IPS-20b (cell line): ENCODE results near the gene FBXO36.

Source experiments
- H3K27ac ChIP-seq: one replicate; pipeline ENCODE4 v1.5.1; 2013; ENCODE audit warnings: low read length
- H3K27me3 ChIP-seq: 2 replicates; pipeline ENCODE4 v1.6.1; 2013; ENCODE audit warnings: mild to moderate bottlenecking, low read length, inconsistent platforms; ENCODE audit not compliant: insufficient read depth
- H3K36me3 ChIP-seq: 2 replicates; pipeline ENCODE4 v1.6.1; 2013; ENCODE audit warnings: low read depth, mild to moderate bottlenecking, inconsistent platforms, low read length, moderate library complexity; ENCODE audit not compliant: insufficient read depth
- H3K4me1 ChIP-seq: 2 replicates; pipeline ENCODE4 v1.6.1; 2013; ENCODE audit warnings: mild to moderate bottlenecking, control low read depth, inconsistent platforms, low read length, moderate library complexity; ENCODE audit not compliant: insufficient read depth
- H3K4me3 ChIP-seq: 2 replicates; pipeline ENCODE4 v1.5.1; 2013; ENCODE audit warnings: mild to moderate bottlenecking, low read length, inconsistent platforms
- H3K9ac ChIP-seq: 2 replicates; pipeline ENCODE4 v1.6.1; 2013; ENCODE audit warnings: low read depth, mild to moderate bottlenecking, inconsistent platforms, low read length, moderate library complexity
- H3K9me3 ChIP-seq: 2 replicates; pipeline ENCODE4 v1.6.1; 2013; ENCODE audit warnings: mild to moderate bottlenecking, low read depth, low read length, inconsistent platforms; ENCODE audit not compliant: insufficient read depth

The FBXO36 gene

GRCh38 chr2:229922449-229923386, at the start of gene FBXO36:
Gene FBXO36, plus strand, starts transcription at chr2:229922503. Its CDS starts 11 bp downstream, at chr2:229922514.
- Histone ChIP-seq H3K27me3 (no peaks in the 10 kb centered on the region), H3K36me3 (peaks cover 10% of the 10 kb centered on the region), H3K9ac (peak within 1 kb of the TSS; percentile 86), H3K9me3 (no peaks in the 10 kb centered on the region), H3K27ac (peak within 1 kb of the TSS; percentile 97), H3K4me1 (peaks cover 3% of the 10 kb centered on the region; the same call in 1 of the 2 replicates), H3K4me3 (peak within 1 kb of the TSS; percentile 90)

DNA sequence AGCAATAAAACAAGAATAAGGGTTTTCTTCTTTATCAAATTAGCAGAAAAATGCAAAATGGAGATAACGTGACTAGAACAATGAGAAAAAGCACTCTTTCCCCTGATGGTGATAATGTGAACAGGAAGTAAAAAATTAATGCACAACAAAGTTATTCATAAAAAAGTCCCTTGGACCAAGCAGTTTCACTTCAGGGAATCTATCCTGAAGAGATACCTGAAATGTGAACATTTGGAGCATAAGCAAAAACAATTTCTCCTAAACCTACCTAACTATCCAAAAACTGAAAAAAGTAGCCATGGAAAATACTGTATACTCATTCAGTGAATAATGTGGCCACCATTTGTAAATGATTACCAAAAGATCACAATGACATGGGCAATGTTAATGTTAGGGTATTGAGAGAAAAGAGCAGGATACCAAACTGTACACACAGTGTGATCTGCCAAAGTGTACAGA, 49.2 kb upstream of the FBXO36 start:
- Histone ChIP-seq H3K4me3 (no peak overlapping the region), H3K27me3 (no peaks in the 10 kb centered on the region), H3K9ac (no peak overlapping the region), H3K27ac (no peak overlapping the region), H3K9me3 (no peaks in the 10 kb centered on the region), H3K4me1 (peaks cover 4% of the 10 kb centered on the region; the same call in 1 of the 2 replicates), H3K36me3 (peaks cover 19% of the 10 kb centered on the region)

GRCh38 chr2:229874647-229875046, 47.7 kb upstream of the FBXO36 start:
- Histone ChIP-seq H3K27ac (no peak overlapping the region), H3K9me3 (no peaks in the 10 kb centered on the region), H3K4me1 (no peaks in the 10 kb centered on the region), H3K36me3 (peaks cover 30% of the 10 kb centered on the region), H3K4me3 (no peak overlapping the region), H3K27me3 (no peaks in the 10 kb centered on the region), H3K9ac (no peak overlapping the region)

GRCh38 chr2:229875549-229875948, 46.8 kb upstream of the FBXO36 start:
- Histone ChIP-seq H3K4me3 (no peak overlapping the region), H3K36me3 (peaks cover 38% of the 10 kb centered on the region), H3K27ac (no peak overlapping the region), H3K9ac (no peak overlapping the region), H3K27me3 (no peaks in the 10 kb centered on the region), H3K9me3 (no peaks in the 10 kb centered on the region), H3K4me1 (no peaks in the 10 kb centered on the region)

- Histone ChIP-seq H3K9ac (no peak overlapping the region), H3K27me3 (no peaks in the 10 kb centered on the region), H3K4me3 (no peak overlapping the region), H3K9me3 (no peaks in the 10 kb centered on the region), H3K27ac (no peak overlapping the region), H3K4me1 (no peaks in the 10 kb centered on the region), H3K36me3 (peaks cover 33% of the 10 kb centered on the region)
Observed at GRCh38 chr2:229879191-229879950, 42.9 kb upstream of the FBXO36 start.

- H3K27me3 ChIP-seq = no peaks in the 10 kb centered on the region
- peaks cover 33% of the 10 kb centered on the region for H3K36me3 ChIP-seq
- no peaks in the 10 kb centered on the region for H3K9me3 ChIP-seq
- H3K9ac ChIP-seq = no peak overlapping the region
- no peak overlapping the region for H3K27ac ChIP-seq
- no peak overlapping the region for H3K4me3 ChIP-seq
- no peaks in the 10 kb centered on the region for H3K4me1 ChIP-seq
Observed at GRCh38 chr2:229880892-229881586, 41.3 kb upstream of the FBXO36 start.

GRCh38 chr2:229882583-229882982, 39.7 kb upstream of the FBXO36 start:
- Histone ChIP-seq H3K4me3 (no peak overlapping the region), H3K36me3 (peaks cover 25% of the 10 kb centered on the region), H3K27ac (no peak overlapping the region), H3K4me1 (no peaks in the 10 kb centered on the region), H3K9me3 (no peaks in the 10 kb centered on the region), H3K9ac (no peak overlapping the region), H3K27me3 (no peaks in the 10 kb centered on the region)

GRCh38 chr2:229884775-229885699, 37.3 kb upstream of the FBXO36 start:
- Histone ChIP-seq H3K4me1 (peaks cover 4% of the 10 kb centered on the region; the same call in 1 of the 2 replicates), H3K9me3 (no peaks in the 10 kb centered on the region), H3K36me3 (peaks cover 4% of the 10 kb centered on the region), H3K9ac (no peak overlapping the region), H3K27ac (no peak overlapping the region), H3K27me3 (no peaks in the 10 kb centered on the region), H3K4me3 (no peak overlapping the region)

DNA sequence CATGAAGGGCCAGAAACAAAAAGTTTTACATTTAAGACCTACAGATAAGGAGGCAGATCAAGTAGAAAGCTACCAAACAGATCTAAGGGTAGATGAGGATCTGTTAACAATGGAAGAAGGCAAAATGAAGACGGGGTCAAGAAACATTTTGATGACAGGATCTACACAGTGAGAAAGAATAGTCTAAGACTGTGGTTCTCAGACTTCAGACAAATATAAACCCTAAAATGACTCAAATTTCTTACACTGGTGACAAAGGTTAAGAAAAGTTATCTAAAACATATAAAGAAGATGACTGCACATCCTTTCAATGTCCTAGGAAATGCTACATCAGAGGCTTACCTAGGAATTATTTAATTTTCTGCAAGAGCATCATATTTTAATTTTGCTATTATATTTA, 34.9 kb upstream of the FBXO36 start:
- no peaks in the 10 kb centered on the region for H3K9me3 ChIP-seq
- no peak overlapping the region for H3K9ac ChIP-seq
- peaks cover 4% of the 10 kb centered on the region; the same call in 1 of the 2 replicates for H3K4me1 ChIP-seq
- H3K27me3 ChIP-seq = no peaks in the 10 kb centered on the region
- H3K36me3 ChIP-seq = no peaks in the 10 kb centered on the region
- no peak overlapping the region for H3K4me3 ChIP-seq
- H3K27ac ChIP-seq = no peak overlapping the region

DNA sequence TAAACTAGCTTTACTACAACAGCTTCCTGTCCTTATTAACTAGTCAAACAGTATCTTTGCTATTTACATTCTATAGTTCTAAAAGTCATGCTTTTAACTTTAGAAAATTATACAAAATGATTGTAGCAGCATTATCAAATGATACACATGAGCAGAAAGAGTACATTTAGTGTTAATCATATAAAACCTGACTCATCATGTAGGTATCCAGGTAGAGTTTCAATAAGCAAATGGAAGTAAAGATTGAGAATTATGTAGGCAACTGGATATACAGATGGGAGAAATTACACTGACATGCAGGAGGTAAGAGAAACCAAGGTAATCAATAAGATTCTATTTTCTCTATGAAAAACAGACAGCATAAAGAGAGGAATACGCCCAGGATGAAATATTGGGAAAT, 34.3 kb upstream of the FBXO36 start:
- no peak overlapping the region for H3K27ac ChIP-seq
- no peak overlapping the region for H3K4me3 ChIP-seq
- no peaks in the 10 kb centered on the region for H3K36me3 ChIP-seq
- H3K9ac ChIP-seq = no peak overlapping the region
- H3K4me1 ChIP-seq = peaks cover 4% of the 10 kb centered on the region; the same call in 1 of the 2 replicates
- no peaks in the 10 kb centered on the region for H3K27me3 ChIP-seq
- H3K9me3 ChIP-seq = no peaks in the 10 kb centered on the region
